ENCODE results near the gene GAA. TPM values are rescaled to one million over a fixed set of nuclear protein-coding genes. Genes with fewer than 3 reads are reported as not detected.
A peak's percentile ranks its signal among the peaks of the same experiment; 100 is the strongest.

GAA gene
- total and polyA plus RNA-seq, 2 of the 4 experiments (the other 2 are of a cell fraction), result 2.2 to 14.8 TPM

- DNase-seq (peak; percentile 78), ATAC-seq (ENCODE audit: low read depth) (peak; percentile 97)
- Histone ChIP-seq H2BK5ac (ENCODE audit: low read depth, low read length, poor library complexity, severe bottlenecking) (no peak overlapping the region), H3K27me3 (ENCODE audit: control insufficient read depth, insufficient read depth, low read length) (peaks cover 5% of the 10 kb centered on the region; the same call in 1 of the 2 replicates), H4K8ac (ENCODE audit: low read depth in 2 of 2, low read length in 2 of 2) (peak overlapping the region in 1 of 2 experiments; percentile 75; a peak in 1 of 4 replicates), H3K4ac (ENCODE audit: low read depth, low read length) (0 out of 2 replicates have a peak overlapping the region, but pooled peaks have one; percentile 52), H2BK120ac (ENCODE audit: low read depth, low read length) (no peak overlapping the region), H4K5ac (ENCODE audit: low read depth, low read length) (no peak overlapping the region; the same call in 1 of the 2 replicates), H3K9ac (ENCODE audit: low read depth, low read length) (peak overlapping the region; percentile 50; the same call in 1 of the 2 replicates), H3K9me1 (ENCODE audit: insufficient read depth, low read length) (no peaks in the 10 kb centered on the region), H2AFZ (replicated peaks; ENCODE audit: low read length, poor library complexity) (peak overlapping the region; percentile 88), H3K56ac (ENCODE audit: extremely low read depth, insufficient read depth, low read length) (no peak overlapping the region), H3K36me3 (ENCODE audit: control insufficient read depth, insufficient read depth, low read length) (no peaks in the 10 kb centered on the region), H3K18ac (ENCODE audit: low read depth, low read length) (no peak overlapping the region), H4K20me1 (ENCODE audit: insufficient read depth, low read length) (no peaks in the 10 kb centered on the region), H3K9me3 (ENCODE audit: control insufficient read depth, insufficient read depth, low read length) (no peaks in the 10 kb centered on the region), H3K4me1 (ENCODE audit: control insufficient read depth, insufficient read depth, low read length) (no peaks in the 10 kb centered on the region), H3K23ac (ENCODE audit: low read depth, low read length) (no peak overlapping the region), H2AK5ac (ENCODE audit: low read depth, low read length) (no peak overlapping the region; the same call in none of the 2 replicates), H4K91ac (ENCODE audit: insufficient read depth, low read depth, low read length) (no peak overlapping the region), H3K79me1 (ENCODE audit: low read depth in 1 of 2, low read length in 2 of 2) (no peaks in the 10 kb centered on the region), H3K27ac (ENCODE audit: insufficient read depth, low read length) (no peak overlapping the region), H2BK15ac (ENCODE audit: low read depth, low read length) (no peak overlapping the region), H2AK9ac (replicated peaks; ENCODE audit: low read depth, low read length, poor library complexity) (no peak overlapping the region), H3K14ac (replicated peaks; ENCODE audit: low read depth, low read length) (no peak overlapping the region), H2BK20ac (ENCODE audit: low read depth, low read length) (no peak overlapping the region), H3K4me2 (ENCODE audit: low read depth, low read length) (no peak overlapping the region; the same call in 1 of the 2 replicates), H3K4me3 (ENCODE audit: insufficient read depth, low read depth, low read length) (no peak overlapping the region)
- BruUV-seq (replicated peaks), result no TSS peak
- no CpG with 5 or more reads among the region's 20 CpGs for WGBS, 2 experiments (ENCODE audit: extremely low coverage in 2 of 2, insufficient read length in 1 of 2)
- in situ Hi-C loops (cut with MboI; ENCODE audit: low sequenced_read_pairs) (no loop called here), dilution Hi-C loops (cut with HindIII; ENCODE audit: low sequenced_read_pairs, unreplicated experiment) (no loop called here), intact Hi-C loops (cut with micrococcal nuclease) (loop anchor here (1.0 to 10.0 kb wide), 3 partner anchors 75 to 172 kb away; no protein-coding TSS in a partner anchor)
- TF ChIP-seq NFE2L2 (IDR thresholded peaks at IDR 0.05; ENCODE audit: low read depth, low read length) (no peak), CTCF (conservative IDR thresholded peaks at IDR 0.05; ENCODE audit: low read depth, low read length) (peak; percentile 69), RAD21 (IDR thresholded peaks at IDR 0.05; ENCODE audit: low read length) (peak; percentile 76), SMC3 (IDR thresholded peaks at IDR 0.05; ENCODE audit: low read depth, low read length) (peak; percentile 67), MAZ (IDR thresholded peaks at IDR 0.05; ENCODE audit: borderline replicate concordance, low read depth, low read length) (peak; percentile 25; the same call in 1 of the 2 replicates)
- POLR2A ChIA-PET (ENCODE audit: unreplicated experiment), result no interaction called here
- CTCF ChIA-PET, result interaction anchor here (0.5 to 2.7 kb wide), 6 partner anchors 10 to 526 kb away, joined by 3 to 14 read pairs (median 5); partner anchors contain the start of gene GAA
These were observed 18.8 kb upstream of the GAA start for GRCh38 chr17:80082403-80083135.
